Stomach smooth muscle (tissue), 2 donors: ENCODE measurements around the gene LRCH4.
"Not testable (repeated sequence)": the region's sequence is repeated elsewhere in the genome, so short reads cannot be mapped to it uniquely, and the experiment has no call there.

Source experiments
- H3K27ac ChIP-seq: one replicate; pipeline ENCODE4 v1.7.0; 2013; ENCODE audit warnings: mild to moderate bottlenecking, low read length, inconsistent platforms
- H3K27me3 ChIP-seq, 2 donors: one replicate each; pipeline ENCODE4 v1.7.0; 2013; ENCODE audit warnings: low read length in 2 of 2; ENCODE audit not compliant: insufficient read depth in 2 of 2, control insufficient read depth in 1 of 2
- H3K36me3 ChIP-seq, 2 donors: one replicate each; pipeline ENCODE4 v1.7.0; 2013; ENCODE audit warnings: low read length in 2 of 2; ENCODE audit not compliant: control insufficient read depth in 2 of 2, insufficient read depth in 2 of 2
- H3K4me1 ChIP-seq: one replicate; pipeline ENCODE4 v1.7.0; 2013; ENCODE audit warnings: low read length; ENCODE audit not compliant: control insufficient read depth, insufficient read depth
- H3K4me3 ChIP-seq, 2 donors: one replicate each; pipeline ENCODE4 v1.7.0; 2013; ENCODE audit warnings: low read length in 2 of 2
- H3K9ac ChIP-seq, 2 donors: one replicate each; pipeline ENCODE4 v1.7.0; 2013; ENCODE audit warnings: low read length in 2 of 2, mild to moderate bottlenecking in 1 of 2
- H3K9me3 ChIP-seq, 2 donors: one replicate each; pipeline ENCODE4 v1.7.0; 2013; ENCODE audit warnings: low read length in 2 of 2; ENCODE audit not compliant: control insufficient read depth in 2 of 2
- donor health status: healthy.
- donor health status: Pancreatic carcinoma.

Gene LRCH4

DNA sequence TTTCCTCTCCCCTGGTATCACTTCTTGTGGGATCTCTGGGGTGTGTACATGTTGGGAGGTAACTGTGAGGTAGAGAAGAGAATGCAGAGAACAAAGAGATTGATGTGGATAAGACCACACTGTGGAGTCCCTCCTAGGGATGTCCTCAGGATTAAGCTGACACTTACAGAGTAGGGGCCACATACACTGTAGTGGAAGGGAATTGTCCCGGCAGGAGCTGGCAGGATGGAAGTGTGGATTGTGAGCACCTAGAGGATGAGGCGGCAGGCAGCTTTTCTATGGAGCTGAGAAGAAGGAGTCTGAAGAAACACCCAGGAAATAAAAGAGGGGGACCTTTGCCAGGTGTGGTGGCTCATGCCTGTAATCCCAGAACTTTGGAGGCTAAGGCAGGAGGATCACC is 33.4 kb downstream of the LRCH4 start:
- peaks cover 8% of the 10 kb centered on the region for H3K4me1 ChIP-seq
- H3K27ac ChIP-seq: no peak overlapping the region
- H3K9me3 ChIP-seq: no peaks in the 10 kb centered on the region
- H3K9ac ChIP-seq: no peak overlapping the region
- peaks cover 37 to 39% of the 10 kb centered on the region in 2 donors for H3K36me3 ChIP-seq
- H3K4me3 ChIP-seq: no peak overlapping the region
- H3K27me3 ChIP-seq: no peaks in the 10 kb centered on the region

GRCh38 chr7:100548446-100548845 is 37.5 kb downstream of the LRCH4 start:
- H3K9me3 ChIP-seq, H3K27me3 ChIP-seq, H3K4me3 ChIP-seq: not testable (repeated sequence)
- H3K4me1 ChIP-seq: peaks cover 31% of the 10 kb centered on the region
- peaks cover 17 to 19% of the 10 kb centered on the region in 2 donors for H3K36me3 ChIP-seq
- H3K27ac ChIP-seq: peak overlapping the region; percentile 98
- peak overlapping the region in 1 of 2 donors; percentile 12 for H3K9ac ChIP-seq

DNA sequence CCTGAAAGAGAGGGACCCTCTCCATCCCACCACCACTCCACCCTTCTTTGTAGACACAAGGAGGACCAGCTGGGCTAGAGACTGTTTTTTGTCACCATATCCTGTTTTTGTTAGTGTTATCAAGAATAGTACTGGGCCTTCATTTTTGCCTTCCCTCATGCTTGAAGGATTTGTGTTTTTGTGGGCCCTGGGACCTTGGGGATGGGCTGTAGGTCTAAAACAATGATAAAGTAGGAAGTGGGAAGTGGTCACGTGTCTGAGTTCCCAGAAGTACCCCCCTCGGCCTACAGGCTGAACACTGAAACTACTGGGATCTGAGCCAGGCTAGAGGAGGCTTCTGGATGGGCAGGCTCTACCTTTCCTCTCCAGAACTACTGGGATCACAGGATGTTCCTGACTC is 38.1 kb downstream of the LRCH4 start:
- Histone ChIP-seq H3K4me3 (peak overlapping the region in 1 of 2 donors; percentile 22), H3K9me3 (no peaks in the 10 kb centered on the region), H3K27me3 (no peaks in the 10 kb centered on the region), H3K27ac (peak overlapping the region; percentile 98), H3K36me3 (peaks cover 12 to 13% of the 10 kb centered on the region in 2 donors), H3K9ac (peak overlapping the region; percentile 55 to 64), H3K4me1 (peaks cover 31% of the 10 kb centered on the region)

GRCh38 chr7:100546926-100547800 is 38.8 kb downstream of the LRCH4 start:
- Histone ChIP-seq H3K4me3 (peak overlapping the region; percentile 35 to 41), H3K9me3 (no peaks in the 10 kb centered on the region), H3K27me3 (no peaks in the 10 kb centered on the region), H3K4me1 (peaks cover 31% of the 10 kb centered on the region), H3K27ac (peak overlapping the region; percentile 98), H3K36me3 (peaks cover 4 to 6% of the 10 kb centered on the region in 2 donors), H3K9ac (peak overlapping the region; percentile 55 to 64)

DNA sequence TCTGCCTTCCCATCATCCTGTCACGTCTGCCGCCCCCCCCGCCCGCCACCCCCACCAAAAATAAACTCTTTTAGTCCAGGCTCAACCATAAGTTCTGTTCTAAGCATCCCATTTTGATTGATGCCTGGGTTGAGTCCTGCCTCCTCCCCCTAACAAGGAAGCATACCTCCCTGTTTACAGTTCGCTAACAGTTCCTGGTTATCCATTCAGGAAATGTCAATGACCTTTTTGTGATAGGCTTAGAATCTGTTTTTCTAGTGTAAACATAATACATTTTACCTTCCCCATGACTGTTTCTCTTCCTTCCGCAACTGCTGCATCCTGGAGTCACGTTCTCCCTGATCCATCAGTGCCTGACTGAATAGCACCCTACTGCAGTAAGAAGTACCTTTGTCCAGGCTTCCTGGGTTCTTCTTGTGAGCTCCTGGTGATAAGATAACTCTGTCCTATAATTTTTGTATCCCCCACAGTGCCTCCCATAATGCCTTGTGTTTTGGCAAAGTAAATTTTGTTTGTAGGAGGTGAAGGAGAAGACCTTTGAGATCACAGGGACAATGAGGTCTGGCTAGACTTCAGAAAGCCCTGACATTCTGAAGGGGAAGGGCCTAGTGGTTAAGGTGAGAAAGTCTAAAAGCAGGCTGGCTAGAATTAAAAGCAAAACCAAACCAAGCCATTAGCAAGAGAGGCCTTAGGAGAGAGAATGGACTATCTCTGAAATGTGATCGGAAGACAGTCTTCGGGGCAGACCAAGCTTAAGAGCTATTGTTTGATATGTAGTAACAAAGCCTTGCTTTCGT is 39.6 kb downstream of the LRCH4 start:
- no peaks in the 10 kb centered on the region for H3K27me3 ChIP-seq
- H3K9me3 ChIP-seq: no peaks in the 10 kb centered on the region
- peak overlapping the region; percentile 52 to 64 for H3K9ac ChIP-seq
- peak overlapping the region; percentile 35 to 41 for H3K4me3 ChIP-seq
- peak overlapping the region; percentile 98 for H3K27ac ChIP-seq
- H3K36me3 ChIP-seq: peaks cover 4 to 6% of the 10 kb centered on the region in 2 donors
- peaks cover 31% of the 10 kb centered on the region for H3K4me1 ChIP-seq

DNA sequence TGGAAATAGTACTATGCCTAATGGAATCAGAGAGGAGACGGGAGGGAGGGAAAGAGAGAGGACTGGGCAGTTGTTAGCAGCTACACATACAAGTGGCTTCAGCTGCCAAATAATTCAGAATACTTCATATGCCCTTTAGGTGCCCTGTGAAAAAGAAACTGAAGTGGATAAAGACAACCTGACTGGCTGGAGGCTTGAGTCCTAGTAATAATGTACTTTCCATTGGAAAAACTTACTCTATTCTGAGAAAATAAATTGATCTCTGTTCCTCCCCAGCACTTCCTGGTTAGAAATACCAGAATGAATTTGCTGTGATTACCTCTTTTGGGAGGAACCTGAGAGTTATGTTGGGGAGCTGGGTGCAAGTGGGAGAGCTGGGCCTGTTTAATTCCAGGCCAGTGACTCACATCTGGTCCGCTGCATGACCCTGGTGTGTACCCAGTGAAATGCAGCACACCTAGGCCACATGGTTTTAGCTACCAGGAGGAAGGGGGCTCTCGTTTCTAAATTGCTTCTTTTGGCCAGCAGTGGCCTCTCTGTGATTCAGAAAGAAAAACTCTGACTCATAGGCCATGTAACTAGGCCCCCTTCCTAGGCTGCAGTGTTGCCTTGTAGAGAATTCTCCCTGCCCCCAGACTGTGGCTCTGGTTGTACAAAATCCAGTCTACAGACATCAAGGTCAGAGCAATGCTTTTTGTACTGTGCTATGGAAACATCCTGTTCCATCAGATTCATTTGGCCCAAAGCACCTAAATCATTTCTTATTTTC is 40.4 kb downstream of the LRCH4 start:
- H3K4me1 ChIP-seq: peaks cover 32% of the 10 kb centered on the region
- peak overlapping the region; percentile 62 to 64 for H3K9ac ChIP-seq
- H3K4me3 ChIP-seq: peak overlapping the region in 1 of 2 donors; percentile 41

GRCh38 chr7:100544967-100545359 is 41.0 kb downstream of the LRCH4 start:
- no peaks in the 10 kb centered on the region for H3K27me3 ChIP-seq
- peak overlapping the region in 1 of 2 donors; percentile 64 for H3K9ac ChIP-seq
- H3K9me3 ChIP-seq: no peaks in the 10 kb centered on the region
- peak overlapping the region in 1 of 2 donors; percentile 41 for H3K4me3 ChIP-seq
- H3K4me1 ChIP-seq: peaks cover 38% of the 10 kb centered on the region
- H3K36me3 ChIP-seq: peaks cover 3 to 4% of the 10 kb centered on the region in 2 donors
- peak overlapping the region; percentile 98 for H3K27ac ChIP-seq

More for the DNA sequence above, 40.4 kb downstream of the LRCH4 start:
- Histone ChIP-seq H3K27me3 (no peaks in the 10 kb centered on the region), H3K27ac (peak overlapping the region; percentile 98), H3K9me3 (no peaks in the 10 kb centered on the region), H3K36me3 (peaks cover 4 to 5% of the 10 kb centered on the region in 2 donors)

GRCh38 chr7:100544386-100544785 is 41.5 kb downstream of the LRCH4 start:
- H3K27me3 ChIP-seq: no peaks in the 10 kb centered on the region
- peaks cover 40% of the 10 kb centered on the region for H3K4me1 ChIP-seq
- H3K9ac ChIP-seq: no peak overlapping the region
- H3K9me3 ChIP-seq: no peaks in the 10 kb centered on the region
- peaks cover 3 to 4% of the 10 kb centered on the region in 2 donors for H3K36me3 ChIP-seq
- peak overlapping the region; percentile 98 for H3K27ac ChIP-seq
- H3K4me3 ChIP-seq: no peak overlapping the region

GRCh38 chr7:100543586-100543985 is 42.3 kb downstream of the LRCH4 start:
- Histone ChIP-seq H3K27me3 (no peaks in the 10 kb centered on the region), H3K9me3 (no peaks in the 10 kb centered on the region), H3K4me3 (no peak overlapping the region), H3K36me3 (no peaks in the 10 kb centered on the region), H3K27ac (peak overlapping the region; percentile 98), H3K4me1 (peaks cover 40% of the 10 kb centered on the region), H3K9ac (no peak overlapping the region)

GRCh38 chr7:100541309-100541708 is 44.6 kb downstream of the LRCH4 start:
- H3K4me1 ChIP-seq: peaks cover 24% of the 10 kb centered on the region
- H3K27ac ChIP-seq: not testable (repeated sequence)

More at GRCh38 chr7:100541309-100541708, 44.6 kb downstream of the LRCH4 start:
- peak overlapping the region in 1 of 2 donors; percentile 38 for H3K4me3 ChIP-seq
- H3K27me3 ChIP-seq, H3K36me3 ChIP-seq, H3K9ac ChIP-seq, H3K9me3 ChIP-seq: not testable (repeated sequence)
